Stimulated activated CD8-positive, alpha-beta memory T cell treated with anti-CD3 and anti-CD28 coated beads, Interleukin-12 subunit alpha, Interleukin-12 subunit beta, amount 100 ng/mL, for 4 hours (primary cell): ENCODE results near the gene SUN5.

Experiments used
- DNase-seq: peaks from one replicate; pipeline ENCODE4 v3.0.0-alpha.2; 2020; ENCODE audit warnings: low read depth

SUN5 gene

GRCh38 chr20:33026779-33027759, 22.8 kb upstream of the SUN5 start:
- DNase-seq: no peak

GRCh38 chr20:33026072-33026778, 22.0 kb upstream of the SUN5 start:
- no peak for DNase-seq

GRCh38 chr20:33025318-33025876, 21.2 kb upstream of the SUN5 start:
- no peak for DNase-seq

GRCh38 chr20:33024609-33025317, 20.5 kb upstream of the SUN5 start:
- DNase-seq: no peak

GRCh38 chr20:33024243-33024560, 20.0 kb upstream of the SUN5 start:
- DNase-seq: no peak

GRCh38 chr20:33023439-33024242, 19.4 kb upstream of the SUN5 start:
- DNase-seq: no peak

- no peak for DNase-seq
These were observed 18.6 kb upstream of the SUN5 start for GRCh38 chr20:33022694-33023438.

- DNase-seq: no peak
These were observed 18.1 kb upstream of the SUN5 start for GRCh38 chr20:33022289-33022688.

GRCh38 chr20:33021879-33022278, 17.6 kb upstream of the SUN5 start:
- DNase-seq: no peak

GRCh38 chr20:33020278-33021161, 16.3 kb upstream of the SUN5 start:
- no peak for DNase-seq

GRCh38 chr20:33019465-33020277, 15.4 kb upstream of the SUN5 start:
- DNase-seq: no peak

- DNase-seq: no peak
These were observed 14.1 kb upstream of the SUN5 start for GRCh38 chr20:33018169-33018931.

GRCh38 chr20:33017542-33017941, 13.3 kb upstream of the SUN5 start:
- DNase-seq: no peak

GRCh38 chr20:33016581-33017109, 12.4 kb upstream of the SUN5 start:
- no peak for DNase-seq

GRCh38 chr20:33015700-33016580, 11.7 kb upstream of the SUN5 start:
- DNase-seq: no peak

- DNase-seq: no peak
These were observed 10.9 kb upstream of the SUN5 start for GRCh38 chr20:33015114-33015484.
